ENCODE measurements around the gene ADRB2.
"Not testable (repeated sequence)": the region's sequence is repeated elsewhere in the genome, so short reads cannot be mapped to it uniquely, and the experiment has no call there.

Gene ADRB2

GRCh38 chr5:148873120-148873519 is 46.7 kb downstream of the ADRB2 start:
- Histone ChIP-seq H3K9ac (ENCODE audit: low read length in 2 of 2) (no peak overlapping the region), H3K36me3 (ENCODE audit: control insufficient read depth in 2 of 2, insufficient read depth in 2 of 2, low read length in 2 of 2) (no peaks in the 10 kb centered on the region), H3K4me1 (ENCODE audit: control insufficient read depth, insufficient read depth, low read length) (peaks cover 8% of the 10 kb centered on the region), H3K27ac (ENCODE audit: low read length) (no peak overlapping the region), H3K9me3 (ENCODE audit: control insufficient read depth in 2 of 2, low read length in 2 of 2) (no peaks in the 10 kb centered on the region), H3K4me3 (ENCODE audit: low read length in 2 of 2) (no peak overlapping the region), H3K27me3 (ENCODE audit: control insufficient read depth in 1 of 2, insufficient read depth in 2 of 2, low read length in 2 of 2) (no peaks in the 10 kb centered on the region)

DNA sequence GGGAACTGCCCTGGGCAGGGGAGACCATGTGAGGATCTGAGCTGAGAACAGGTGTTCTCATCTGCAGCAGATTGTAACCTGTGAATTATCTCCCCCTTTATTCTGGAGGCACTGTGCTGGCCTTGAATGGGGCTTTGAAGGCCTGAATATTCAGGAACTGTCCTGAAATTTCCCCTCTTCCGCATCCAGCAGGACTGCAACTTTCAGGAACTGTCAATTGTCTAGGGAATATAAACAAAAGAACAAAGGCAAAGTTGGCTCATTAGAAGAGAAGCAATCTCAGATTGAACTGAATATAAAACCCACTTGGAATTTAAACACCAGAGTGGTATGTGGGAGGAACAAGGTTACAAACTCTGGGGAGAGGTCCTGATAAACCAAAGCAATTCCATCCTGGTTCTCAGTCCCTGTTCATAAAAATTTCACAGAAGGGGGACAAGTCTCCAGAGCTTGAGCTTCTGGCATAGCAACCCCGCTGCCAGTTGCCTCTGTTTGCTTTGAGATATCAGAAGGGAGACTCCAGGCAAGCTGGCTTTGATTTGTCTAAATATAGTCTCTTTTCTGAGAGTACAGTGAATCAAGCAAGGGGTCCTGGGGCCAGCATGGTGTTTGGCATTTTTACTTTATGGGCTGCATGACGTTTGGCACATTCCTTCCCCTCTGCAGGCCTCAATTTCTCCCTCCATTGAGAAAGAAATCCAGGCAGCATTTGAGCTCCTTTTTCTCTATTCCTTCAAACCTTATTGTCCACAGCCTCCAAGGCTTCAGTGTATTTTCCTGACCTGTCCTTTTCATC is 47.5 kb downstream of the ADRB2 start:
- Histone ChIP-seq H3K36me3 (ENCODE audit: control insufficient read depth in 2 of 2, insufficient read depth in 2 of 2, low read length in 2 of 2) (no peaks in the 10 kb centered on the region), H3K9ac (ENCODE audit: low read length in 2 of 2) (no peak overlapping the region), H3K4me1 (ENCODE audit: control insufficient read depth, insufficient read depth, low read length) (peaks cover 3% of the 10 kb centered on the region), H3K27ac (ENCODE audit: low read length) (no peak overlapping the region), H3K9me3 (ENCODE audit: control insufficient read depth in 2 of 2, low read length in 2 of 2) (no peaks in the 10 kb centered on the region), H3K4me3 (ENCODE audit: low read length in 2 of 2) (no peak overlapping the region), H3K27me3 (ENCODE audit: control insufficient read depth in 1 of 2, insufficient read depth in 2 of 2, low read length in 2 of 2) (no peaks in the 10 kb centered on the region)

DNA sequence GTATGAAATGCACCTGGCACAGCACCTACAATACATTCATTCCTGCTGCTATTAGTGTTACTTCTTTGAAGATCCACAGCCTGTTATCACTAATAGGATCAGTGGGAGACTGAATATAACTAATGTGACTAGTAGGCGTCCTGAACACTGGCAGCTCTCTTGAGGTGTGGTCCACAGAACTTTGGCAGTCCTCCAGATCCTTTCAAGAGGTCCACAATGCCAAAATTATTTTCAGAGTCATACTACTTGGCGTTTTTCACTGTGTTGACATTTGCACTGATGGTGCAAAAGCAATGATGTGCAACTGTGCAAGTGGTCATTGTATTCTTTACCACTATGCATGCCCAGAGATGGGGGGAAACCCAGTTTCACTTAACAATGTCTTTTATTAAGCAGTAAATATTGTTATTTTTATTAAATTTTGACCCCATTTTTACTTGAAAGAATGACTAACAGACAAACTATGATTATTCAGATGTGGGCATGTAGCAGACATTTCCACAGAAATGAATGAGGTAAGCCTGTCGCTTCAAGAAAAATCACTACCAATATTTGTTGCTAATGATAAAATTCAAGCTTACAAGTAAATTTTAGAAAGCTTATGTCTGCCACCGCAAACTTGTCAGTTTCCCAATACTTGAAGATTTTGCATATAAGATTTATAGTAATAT is 48.9 kb downstream of the ADRB2 start:
- no peak overlapping the region for H3K9ac ChIP-seq (ENCODE audit: low read length in 2 of 2)
- H3K4me3 ChIP-seq (ENCODE audit: low read length in 2 of 2) = no peak overlapping the region
- H3K4me1 ChIP-seq (ENCODE audit: control insufficient read depth, insufficient read depth, low read length) = peaks cover 3% of the 10 kb centered on the region
- no peaks in the 10 kb centered on the region for H3K9me3 ChIP-seq (ENCODE audit: control insufficient read depth in 2 of 2, low read length in 2 of 2)
- H3K27me3 ChIP-seq (ENCODE audit: control insufficient read depth in 1 of 2, insufficient read depth in 2 of 2, low read length in 2 of 2) = no peaks in the 10 kb centered on the region
- no peaks in the 10 kb centered on the region for H3K36me3 ChIP-seq (ENCODE audit: control insufficient read depth in 2 of 2, insufficient read depth in 2 of 2, low read length in 2 of 2)
- no peak overlapping the region for H3K27ac ChIP-seq (ENCODE audit: low read length)

DNA sequence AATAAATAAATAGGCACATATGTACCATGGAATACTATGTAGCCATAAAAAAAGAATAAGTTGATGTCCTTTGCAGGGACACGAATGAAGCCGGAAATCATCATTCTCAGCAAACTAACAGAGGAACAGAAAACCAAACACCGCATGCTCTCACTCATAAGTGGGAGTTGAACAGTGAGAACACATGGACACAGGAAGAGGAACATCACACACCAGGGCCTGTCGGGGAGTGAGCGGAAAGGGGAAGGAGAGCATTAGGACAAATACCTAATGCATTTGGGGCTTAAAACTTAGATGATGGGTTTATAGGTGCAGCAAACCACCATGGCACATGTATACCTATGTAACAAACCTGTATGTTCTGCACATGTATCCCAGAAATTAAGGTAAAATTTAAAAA is 51.0 kb downstream of the ADRB2 start:
- H3K4me3 ChIP-seq (ENCODE audit: low read length in 2 of 2); H3K27me3 ChIP-seq (ENCODE audit: control insufficient read depth in 1 of 2, insufficient read depth in 2 of 2, low read length in 2 of 2); H3K9me3 ChIP-seq (ENCODE audit: control insufficient read depth in 2 of 2, low read length in 2 of 2); H3K9ac ChIP-seq (ENCODE audit: low read length in 2 of 2); H3K4me1 ChIP-seq (ENCODE audit: control insufficient read depth, insufficient read depth, low read length); H3K36me3 ChIP-seq (ENCODE audit: control insufficient read depth in 2 of 2, insufficient read depth in 2 of 2, low read length in 2 of 2); H3K27ac ChIP-seq (ENCODE audit: low read length): not testable (repeated sequence)
